IMR-90 (cell line): ENCODE data around the gene DYRK1A. TPM values are rescaled to one million over a fixed set of nuclear protein-coding genes. Genes with fewer than 3 reads are reported as not detected.

Experiments used
- ATAC-seq: fragments of 200-7000 bp; cut with Tn5 transposase; 2 replicates; pipeline ENCODE4 v1.9.1; 2020; ENCODE audit warnings: low read depth, mild to moderate bottlenecking, moderate library complexity
- BruUV-seq: library from RNA; stranded (reverse); fragments of 400-500 nt; replicated peaks from 2 replicates; lab custom pipeline; 2021; lab: Mats Ljungman, UMichigan
- CTCF ChIA-PET: fragments of 300-600 bp; formaldehyde crosslinking; extraction: SDS; loops from one replicate; lab custom pipeline; 2021; ENCODE audit warnings: antibody characterized with exemption; lab: Yijun Ruan, JAX
- POLR2A ChIA-PET: fragments of 300-600 bp; sonication (Branson Sonifier 250); formaldehyde crosslinking; loops from one replicate; lab custom pipeline; 2022; ENCODE audit warnings: antibody characterized with exemption; ENCODE audit not compliant: unreplicated experiment; lab: Charles Lee
- DNase-seq: peaks from one replicate; pipeline ENCODE4 v3.0.0; 2013
- H2AFZ ChIP-seq: replicated peaks from 2 replicates; pipeline ENCODE3; 2013; ENCODE audit warnings: low read length, mild to moderate bottlenecking; ENCODE audit not compliant: poor library complexity
- H2AK5ac ChIP-seq: 2 replicates; pipeline ENCODE4 v1.6.1; 2013; ENCODE audit warnings: low read depth, low read length, inconsistent platforms
- H2AK9ac ChIP-seq: replicated peaks from 2 replicates; pipeline ENCODE3; 2013; ENCODE audit warnings: mild to moderate bottlenecking, low read depth, low read length, moderate library complexity; ENCODE audit not compliant: poor library complexity
- H2BK120ac ChIP-seq: 2 replicates; pipeline ENCODE4 v1.6.1; 2013; ENCODE audit warnings: low read depth, low read length, inconsistent platforms
- H2BK15ac ChIP-seq: 3 replicates; pipeline ENCODE4 v1.6.1; 2013; ENCODE audit warnings: low read depth, low read length, inconsistent platforms
- H2BK20ac ChIP-seq: 2 replicates; pipeline ENCODE4 v1.6.1; 2013; ENCODE audit warnings: low read depth, mild to moderate bottlenecking, inconsistent platforms, low read length, moderate library complexity
- H2BK5ac ChIP-seq: 2 replicates; pipeline ENCODE4 v1.6.1; 2013; ENCODE audit warnings: mild to moderate bottlenecking, low read depth, low read length, inconsistent platforms; ENCODE audit not compliant: poor library complexity, severe bottlenecking
- H3K14ac ChIP-seq: replicated peaks from 2 replicates; pipeline ENCODE4 v1.6.1; 2013; ENCODE audit warnings: low read depth, low read length, inconsistent platforms
- H3K18ac ChIP-seq: 2 replicates; pipeline ENCODE4 v1.6.1; 2013; ENCODE audit warnings: low read depth, low read length, control low read depth
- H3K23ac ChIP-seq: 2 replicates; pipeline ENCODE4 v1.6.1; 2013; ENCODE audit warnings: low read depth, low read length, inconsistent platforms
- H3K27ac ChIP-seq: 2 replicates; pipeline ENCODE4 v1.5.1; 2013; ENCODE audit warnings: mild to moderate bottlenecking, control low read depth, low read length; ENCODE audit not compliant: insufficient read depth
- H3K27me3 ChIP-seq: 2 replicates; pipeline ENCODE4 v1.6.1; 2013; ENCODE audit warnings: low read length; ENCODE audit not compliant: control insufficient read depth, insufficient read depth
- H3K36me3 ChIP-seq: 2 replicates; pipeline ENCODE4 v1.6.1; 2013; ENCODE audit warnings: low read length, mixed read lengths; ENCODE audit not compliant: control insufficient read depth, insufficient read depth
- H3K4ac ChIP-seq: 2 replicates; pipeline ENCODE4 v1.6.1; 2013; ENCODE audit warnings: low read depth, low read length, inconsistent platforms
- H3K4me1 ChIP-seq: 2 replicates; pipeline ENCODE4 v1.6.1; 2013; ENCODE audit warnings: low read length, mixed read lengths; ENCODE audit not compliant: control insufficient read depth, insufficient read depth
- H3K4me2 ChIP-seq: 2 replicates; pipeline ENCODE4 v1.6.1; 2013; ENCODE audit warnings: low read depth, mild to moderate bottlenecking, control low read depth, low read length, moderate library complexity
- H3K4me3 ChIP-seq: 2 replicates; pipeline ENCODE4 v1.5.1; 2013; ENCODE audit warnings: low read depth, mild to moderate bottlenecking, control low read depth, low read length, moderate library complexity; ENCODE audit not compliant: insufficient read depth
- H3K56ac ChIP-seq: 2 replicates; pipeline ENCODE4 v1.6.1; 2013; ENCODE audit warnings: low read length, inconsistent platforms; ENCODE audit not compliant: insufficient read depth; ENCODE audit errors: extremely low read depth
- H3K79me1 ChIP-seq, 2 experiments: 2 replicates each; pipeline ENCODE4 v1.6.1; 2013; ENCODE audit warnings: low read length in 2 of 2, inconsistent platforms in 1 of 2, low read depth in 1 of 2
- H3K9ac ChIP-seq: 2 replicates; pipeline ENCODE4 v1.6.1; 2013; ENCODE audit warnings: low read depth, low read length, control low read depth
- H3K9me1 ChIP-seq: 2 replicates; pipeline ENCODE4 v1.6.1; 2013; ENCODE audit warnings: low read length, inconsistent platforms; ENCODE audit not compliant: insufficient read depth
- H3K9me3 ChIP-seq: 2 replicates; pipeline ENCODE4 v1.6.1; 2013; ENCODE audit warnings: low read length; ENCODE audit not compliant: control insufficient read depth, insufficient read depth
- H4K20me1 ChIP-seq: 2 replicates; pipeline ENCODE4 v1.6.1; 2013; ENCODE audit warnings: low read length, inconsistent platforms; ENCODE audit not compliant: insufficient read depth
- H4K5ac ChIP-seq: 2 replicates; pipeline ENCODE4 v1.6.1; 2013; ENCODE audit warnings: mild to moderate bottlenecking, low read depth, low read length, control low read depth
- H4K8ac ChIP-seq, 2 experiments: 2 replicates each; pipeline ENCODE4 v1.6.1; 2013; ENCODE audit warnings: low read depth in 2 of 2, low read length in 2 of 2, control low read depth in 1 of 2, inconsistent platforms in 1 of 2
- H4K91ac ChIP-seq: 2 replicates; pipeline ENCODE4 v1.6.1; 2013; ENCODE audit warnings: low read depth, low read length, inconsistent platforms; ENCODE audit not compliant: insufficient read depth
- BHLHE40 ChIP-seq: fragments of 150-350 bp; IDR thresholded peaks from 2 replicates; pipeline ENCODE4 v1.6.1; 2016; ENCODE audit warnings: mild to moderate bottlenecking, low read depth, low read length
- CEBPB ChIP-seq: IDR thresholded peaks from 2 replicates; pipeline ENCODE4 v1.6.1; 2012; ENCODE audit warnings: low read depth, low read length, improper control_type of control experiment
- CHD1 ChIP-seq: IDR thresholded peaks from 2 replicates; pipeline ENCODE4 v1.6.1; 2012; ENCODE audit warnings: low read depth, low read length, improper control_type of control experiment
- CTCF ChIP-seq: conservative IDR thresholded peaks from 2 replicates; pipeline ENCODE4 v1.5.1; 2012; ENCODE audit warnings: mild to moderate bottlenecking, low read depth, low read length, improper control_type of control experiment
- ELK1 ChIP-seq: fragments of 150-350 bp; IDR thresholded peaks from 2 replicates; pipeline ENCODE4 v1.6.1; 2016; ENCODE audit warnings: low read depth, mild to moderate bottlenecking, low read length, moderate library complexity, borderline replicate concordance
- FOS ChIP-seq: fragments of 150-350 bp; IDR thresholded peaks from 2 replicates; pipeline ENCODE4 v1.6.1; 2016; ENCODE audit warnings: low read depth, low read length
- MAFK ChIP-seq: IDR thresholded peaks from 2 replicates; pipeline ENCODE4 v1.6.1; 2012; ENCODE audit warnings: low read depth, low read length, improper control_type of control experiment
- MAZ ChIP-seq: IDR thresholded peaks from 2 replicates; pipeline ENCODE4 v1.6.1; 2012; ENCODE audit warnings: low read depth, mild to moderate bottlenecking, low read length, improper control_type of control experiment, moderate library complexity, borderline replicate concordance
- MXI1 ChIP-seq: IDR thresholded peaks from 2 replicates; pipeline ENCODE4 v1.6.1; 2012; ENCODE audit warnings: low read depth, mild to moderate bottlenecking, low read length, moderate library complexity, borderline replicate concordance
- NFE2L2 ChIP-seq: fragments of 150-350 bp; IDR thresholded peaks from 2 replicates; pipeline ENCODE4 v1.6.1; 2016; ENCODE audit warnings: low read depth, mild to moderate bottlenecking, low read length
- POLR2A ChIP-seq: IDR thresholded peaks from 2 replicates; pipeline ENCODE4 v1.6.1; 2012; ENCODE audit warnings: mild to moderate bottlenecking, low read depth, low read length
- RAD21 ChIP-seq: IDR thresholded peaks from 2 replicates; pipeline ENCODE4 v1.6.1; 2012; ENCODE audit warnings: low read length, improper control_type of control experiment
- RCOR1 ChIP-seq: IDR thresholded peaks from 2 replicates; pipeline ENCODE4 v1.6.1; 2012; ENCODE audit warnings: mild to moderate bottlenecking, low read length, improper control_type of control experiment; ENCODE audit not compliant: insufficient replicate concordance
- RFX5 ChIP-seq: IDR thresholded peaks from 2 replicates; pipeline ENCODE4 v1.8.0; 2012; ENCODE audit warnings: low read depth, mild to moderate bottlenecking, low read length, moderate library complexity
- SMC3 ChIP-seq: fragments of 150-350 bp; IDR thresholded peaks from 2 replicates; pipeline ENCODE4 v1.6.1; 2016; ENCODE audit warnings: low read depth, mild to moderate bottlenecking, antibody characterized with exemption, low read length, moderate library complexity
- USF2 ChIP-seq: fragments of 150-350 bp; IDR thresholded peaks from 2 replicates; pipeline ENCODE4 v1.6.1; 2017; ENCODE audit warnings: mild to moderate bottlenecking, antibody characterized with exemption, low read length, low read depth
- WGBS, 2 experiments: methylation state at CpG; one replicate each; pipeline versions ENCODE4 v1.1.5 to v1.1.7; 2013; ENCODE audit warnings: missing lambda C conversion rate in 2 of 2; ENCODE audit not compliant: insufficient read length in 1 of 2; ENCODE audit errors: extremely low coverage in 2 of 2; 5-methylcytosine and 5-hydroxymethylcytosine counted together
- dilution Hi-C: fragments of 300-500 bp; cut with HindIII; formaldehyde crosslinking; loops from one replicate; pipeline ENCODE4 v1.14.3; 2018; ENCODE audit warnings: low sequenced_read_pairs; ENCODE audit not compliant: unreplicated experiment
- in situ Hi-C: fragments of 300-500 bp; cut with MboI; formaldehyde crosslinking; loops from 3 replicates; pipeline ENCODE4 v1.14.3; 2019; ENCODE audit warnings: low sequenced_read_pairs, inconsistent platforms, mixed read lengths
- intact Hi-C: fragments of 100-400 bp; cut with micrococcal nuclease; formaldehyde crosslinking; loops from 2 replicates; pipeline ENCODE4 v1.10.0; 2022
- polyA plus RNA-seq, 3 experiments: library from polyadenylated mRNA; depleted of rRNA; stranded (reverse); fragments of >200 nt; gene quantifications; 2 replicates each; pipeline ENCODE4 v1.2.3, GENCODE V29; 2012; ENCODE audit warnings: low replicate concordance in 1 of 3
- total RNA-seq: library from RNA; depleted of rRNA; stranded (reverse); fragments of >200 nt; gene quantifications from 2 replicates; pipeline ENCODE4 v1.2.3, GENCODE V29; 2012

The DYRK1A gene
- total and polyA plus RNA-seq, 2 of the 4 experiments (the other 2 are of a cell fraction) = 18.6 to 50.5 TPM

- no peak overlapping the region for H2AK5ac ChIP-seq
- BruUV-seq = no TSS peak
- H3K9ac ChIP-seq = no peak overlapping the region
- peaks cover 5% of the 10 kb centered on the region; the same call in 1 of the 2 replicates for H3K36me3 ChIP-seq
- H3K56ac ChIP-seq = no peak overlapping the region
- no peak overlapping the region for H4K8ac ChIP-seq
- ChIA-PET CTCF (no interaction called here), POLR2A (interaction anchor here (0.7 kb wide), 1 partner anchor 755 kb away, joined by 5 read pairs; no protein-coding TSS in a partner anchor)
- no peak overlapping the region for H2BK120ac ChIP-seq
- no peak overlapping the region for H3K27ac ChIP-seq
- no CpG with 5 or more reads among the region's 5 CpGs for WGBS, 2 experiments
- no peak overlapping the region for H2AK9ac ChIP-seq
- H3K23ac ChIP-seq = no peak overlapping the region
- H2BK5ac ChIP-seq = no peak overlapping the region
- no peaks in the 10 kb centered on the region for H3K9me3 ChIP-seq
- in situ Hi-C loops = no loop called here
- dilution Hi-C loops = no loop called here
- intact Hi-C loops = no loop called here
- H4K20me1 ChIP-seq = peaks cover 49% of the 10 kb centered on the region
- H4K5ac ChIP-seq = no peak overlapping the region
- no peak overlapping the region for H3K4me2 ChIP-seq
- no peak for ATAC-seq
- no peak overlapping the region for H2BK15ac ChIP-seq
- H3K27me3 ChIP-seq = no peaks in the 10 kb centered on the region
- peaks cover 27 to 49% of the 10 kb centered on the region in 2 experiments for H3K79me1 ChIP-seq
- TF ChIP-seq FOS (no peak), MXI1 (no peak), CHD1 (no peak), RAD21 (no peak), SMC3 (no peak), NFE2L2 (no peak), MAFK (no peak), POLR2A (no peak), RFX5 (no peak), CTCF (no peak), ELK1 (no peak), MAZ (no peak), USF2 (no peak), CEBPB (no peak), RCOR1 (no peak), BHLHE40 (no peak)
- H3K18ac ChIP-seq = no peak overlapping the region
- H3K9me1 ChIP-seq = peaks cover 21% of the 10 kb centered on the region
- no peak for DNase-seq
- no peak overlapping the region for H2AFZ ChIP-seq
- H3K4me1 ChIP-seq = peaks cover 2% of the 10 kb centered on the region; the same call in 1 of the 2 replicates
- no peak overlapping the region for H3K14ac ChIP-seq
- no peak overlapping the region for H3K4ac ChIP-seq
- no peak overlapping the region for H4K91ac ChIP-seq
- H2BK20ac ChIP-seq = no peak overlapping the region
- no peak overlapping the region for H3K4me3 ChIP-seq
Measured at GRCh38 chr21:37433456-37433840, 66.9 kb downstream of the DYRK1A start.
